SK-MEL-5 (cell line): Measurements from ENCODE around the gene CNRIP1. TPM values are rescaled to one million over a fixed set of nuclear protein-coding genes. Genes with fewer than 3 reads are reported as not detected.

Experiments
- DNase-seq: peaks from one replicate; pipeline ENCODE4 v3.0.0-alpha.2; 2016; ENCODE audit warnings: low read depth, low spot score
- in situ Hi-C: cut with HindIII; loops from 2 replicates; pipeline ENCODE4 v1.10.0; 2016; ENCODE audit warnings: low sequenced_read_pairs, high pct_unique_total_duplicates, low pct_unique_long_range_greater_than_20kb
- total RNA-seq: library from RNA; depleted of rRNA; stranded (reverse); fragments of >200 nt; shearing (Covaris generic); gene quantifications from 2 replicates; pipeline ENCODE4 v1.2.3, GENCODE V29; 2014; rRNA removed

CNRIP1 gene
- total RNA-seq, 1 experiment from 2014 or later = 28.4 TPM

DNA sequence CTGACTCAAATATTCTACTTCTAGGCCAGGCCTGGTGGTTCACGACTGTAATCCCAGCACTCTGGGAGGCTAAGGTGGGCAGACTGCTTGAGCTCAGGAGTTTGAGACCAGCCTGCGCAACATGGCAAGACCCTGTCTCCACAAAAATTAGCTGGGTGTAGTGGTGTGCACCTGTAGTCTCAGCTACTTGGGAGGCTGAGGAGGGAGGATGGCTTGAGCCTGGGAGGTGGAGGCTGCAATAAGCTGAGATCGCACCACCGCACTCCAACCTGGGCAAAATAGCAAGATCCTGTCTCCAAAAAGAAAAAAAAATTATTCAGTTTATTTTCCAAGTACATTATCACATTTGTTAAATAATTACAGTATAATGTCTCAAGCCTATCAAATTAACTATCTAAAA is 74.7 kb downstream of the CNRIP1 start:
- in situ Hi-C loops = no loop called here
- DNase-seq = no peak

DNA sequence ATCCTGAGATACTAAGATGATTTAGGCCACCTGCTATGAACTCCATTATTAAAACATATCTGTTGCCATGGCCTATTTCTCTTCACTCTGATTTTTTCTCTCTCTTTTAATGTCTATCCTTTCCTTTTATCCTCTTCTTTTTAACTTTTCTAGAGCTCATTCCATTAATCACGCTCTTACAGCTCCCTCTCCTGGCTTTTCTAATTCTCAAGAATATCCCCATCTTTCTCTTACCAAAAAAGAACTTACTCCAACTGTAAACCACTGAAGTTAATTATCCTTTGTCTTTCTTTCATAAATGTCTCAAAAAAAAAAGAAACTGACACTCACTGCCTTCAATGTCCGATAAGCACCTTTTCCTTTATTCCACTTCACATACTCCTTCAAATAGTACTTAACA is 75.3 kb downstream of the CNRIP1 start:
- in situ Hi-C loops = no loop called here
- DNase-seq = peak; percentile 27

Other genes with a start within 250 kb of the CNRIP1 start
- gene PNO1, start 162.1 kb downstream of the CNRIP1 start, total RNA-seq = 65.5 and 72.6 TPM in 2 replicates
- 20.3 and 23.6 TPM in 2 replicates for gene PPP3R1, start 67.4 kb downstream of the CNRIP1 start, total RNA-seq
- gene PLEK, start 45.3 kb upstream of the CNRIP1 start, total RNA-seq = not detected in 2 replicates
- 0.83 and 1.2 TPM in 2 replicates for gene FBXO48, start 147.3 kb upstream of the CNRIP1 start, total RNA-seq
- gene APLF, start 147.6 kb upstream of the CNRIP1 start, total RNA-seq = 5.2 and 6.4 TPM in 2 replicates